NCI-H128 (cell line): ENCODE data around the gene TFIP11.

Experiments
- DNase-seq: peaks from one replicate; lab custom pipeline; 2025; ENCODE audit not compliant: unreplicated experiment; lab: John Stamatoyannopoulos, UW

Gene TFIP11

GRCh38 chr22:26450453-26451185 lies 61.7 kb downstream of the TFIP11 start:
- DNase-seq = no peak

- DNase-seq = no peak
Measured at GRCh38 chr22:26448941-26449340, 63.3 kb downstream of the TFIP11 start.

GRCh38 chr22:26448334-26448733 lies 63.9 kb downstream of the TFIP11 start:
- no peak for DNase-seq

- DNase-seq = no peak
Measured at GRCh38 chr22:26447584-26448329, 64.5 kb downstream of the TFIP11 start.

DNA sequence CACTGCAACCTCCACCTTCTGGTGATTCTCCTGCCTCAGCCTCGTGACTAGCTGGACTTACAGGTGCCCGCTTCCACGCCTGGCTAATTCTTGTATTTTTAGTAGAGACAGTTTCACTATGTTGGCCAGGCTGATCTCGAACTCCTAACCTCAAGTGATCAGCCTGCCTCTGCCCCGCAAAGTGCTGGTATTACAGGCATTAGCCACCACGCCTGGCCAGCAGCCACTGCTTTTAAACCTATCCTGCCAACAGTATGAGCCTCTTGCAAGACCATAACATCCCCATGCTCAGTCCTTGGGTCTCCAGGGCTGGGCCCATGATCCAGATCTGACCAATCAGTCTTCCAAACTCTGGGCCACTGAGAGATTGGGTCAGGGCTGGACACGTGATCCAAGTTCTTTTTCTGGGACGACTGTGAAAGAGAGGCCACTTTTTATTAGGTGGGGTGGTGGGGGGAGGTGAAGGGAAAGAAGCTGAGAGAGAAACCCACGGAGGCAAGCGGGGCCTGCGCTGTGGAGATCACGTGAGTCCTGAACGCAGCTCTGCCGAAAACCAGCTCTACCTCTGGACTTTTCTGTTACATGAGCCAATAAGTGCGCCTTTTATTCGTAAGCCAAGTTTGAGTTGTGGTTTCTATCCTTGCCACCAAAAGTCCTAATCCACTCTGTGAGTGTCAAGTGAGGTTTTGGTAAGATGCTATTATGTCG lies 65.3 kb downstream of the TFIP11 start:
- DNase-seq = no peak

DNA sequence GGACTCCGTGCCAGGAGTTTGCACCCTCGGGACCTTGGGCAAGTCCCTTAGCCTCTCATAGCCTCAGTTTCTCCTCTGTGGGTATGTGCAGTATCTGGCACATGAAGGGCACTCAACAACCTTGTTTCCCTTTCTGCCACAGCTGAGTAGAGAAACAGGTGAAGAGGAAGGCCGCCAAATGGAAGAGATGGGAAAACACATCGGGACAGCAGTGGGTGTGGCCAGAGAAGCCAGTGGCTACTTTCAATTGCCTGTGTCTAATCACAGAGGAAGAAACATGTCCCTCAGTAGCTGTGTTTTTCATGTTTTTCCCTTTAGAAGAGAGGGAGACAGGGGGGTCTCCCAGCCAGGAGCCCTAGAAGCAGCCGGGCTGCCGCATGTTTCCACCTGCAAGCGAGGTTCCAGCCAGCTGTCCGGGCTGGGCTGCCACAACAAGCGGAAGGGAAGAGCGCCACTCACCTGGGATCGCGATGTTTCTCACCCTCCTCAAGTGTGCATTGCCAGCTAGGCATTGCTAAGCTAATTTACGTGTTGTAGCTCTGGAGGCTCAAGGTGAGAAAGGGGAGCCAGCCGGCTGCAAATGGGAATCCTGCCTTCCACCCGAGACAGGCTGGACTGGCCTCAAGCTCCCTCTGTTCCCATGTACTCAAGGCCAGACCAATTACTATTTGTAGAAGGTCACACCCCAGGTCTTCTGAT lies 66.5 kb downstream of the TFIP11 start:
- DNase-seq = no peak

- no peak for DNase-seq
Measured at GRCh38 chr22:26444777-26445176, 67.5 kb downstream of the TFIP11 start.

- no peak for DNase-seq
Measured at GRCh38 chr22:26443901-26444690, 68.2 kb downstream of the TFIP11 start.

DNA sequence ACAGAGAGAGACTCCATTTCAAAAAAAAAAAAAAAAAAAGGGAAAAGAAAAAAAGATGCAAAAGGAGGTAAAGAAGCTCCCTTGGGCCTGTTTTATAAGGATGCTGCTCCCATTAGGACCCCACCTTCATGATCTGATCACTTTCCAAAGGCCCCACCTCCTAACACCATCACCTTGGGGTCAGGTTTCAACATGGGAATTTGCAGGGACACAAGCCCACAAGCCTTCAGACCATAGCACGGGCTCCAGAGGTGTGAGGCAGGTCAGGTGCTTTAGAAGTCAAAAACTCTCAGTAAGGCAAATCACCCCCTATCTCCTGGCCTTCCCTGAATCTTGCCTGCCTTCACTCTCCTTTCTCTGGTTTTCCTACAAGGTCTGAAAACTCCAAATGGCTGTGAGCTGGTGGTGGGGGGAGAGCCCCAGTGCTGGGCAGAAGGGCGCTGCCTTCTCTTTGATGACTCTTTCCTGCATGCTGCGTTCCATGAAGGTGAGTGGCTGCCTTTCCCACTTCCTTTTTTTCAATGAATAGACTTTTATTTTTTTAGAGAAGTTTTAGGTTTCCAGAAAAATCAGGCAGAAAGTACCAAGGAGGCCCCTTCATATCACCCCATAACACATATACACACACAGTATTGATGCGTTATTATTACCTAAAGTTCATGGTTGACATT lies 70.1 kb downstream of the TFIP11 start:
- no peak for DNase-seq
